Urothelium cell line (cell line): ENCODE measurements around the gene INAVA.
"Not testable (repeated sequence)": the region's sequence is repeated elsewhere in the genome, so short reads cannot be mapped to it uniquely, and the experiment has no call there.

Experiments used
- DNase-seq: peaks from one replicate; pipeline ENCODE4 v3.0.0; 2011; ENCODE audit warnings: low spot score, mixed read lengths
- FAIRE-seq: peaks from 2 replicates; lab custom pipeline; 2011; peaks lifted over from hg19 to GRCh38; lab: Jason Lieb, UNC

INAVA gene

DNA sequence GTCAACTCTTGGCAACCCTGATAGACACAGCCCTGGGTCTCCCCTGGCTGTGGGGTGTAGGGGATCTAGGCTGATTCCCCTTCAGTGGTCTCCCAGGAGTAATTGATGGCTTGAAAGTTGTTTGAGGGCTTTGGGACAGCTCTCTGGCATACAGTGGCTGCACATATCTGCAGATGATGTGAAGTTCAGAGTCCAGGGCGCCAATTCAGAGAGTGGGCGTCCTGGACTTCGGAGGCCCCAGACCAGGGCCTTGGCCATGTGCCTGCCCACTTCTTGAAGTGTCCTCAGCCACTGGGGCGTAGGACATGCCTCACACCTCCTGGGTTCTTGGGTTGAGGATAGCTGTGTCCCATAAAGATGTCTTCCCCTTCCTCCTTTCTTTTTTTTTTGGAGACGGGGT, 2.6 kb downstream of the INAVA start:
- FAIRE-seq (no peak), DNase-seq (no peak)

DNA sequence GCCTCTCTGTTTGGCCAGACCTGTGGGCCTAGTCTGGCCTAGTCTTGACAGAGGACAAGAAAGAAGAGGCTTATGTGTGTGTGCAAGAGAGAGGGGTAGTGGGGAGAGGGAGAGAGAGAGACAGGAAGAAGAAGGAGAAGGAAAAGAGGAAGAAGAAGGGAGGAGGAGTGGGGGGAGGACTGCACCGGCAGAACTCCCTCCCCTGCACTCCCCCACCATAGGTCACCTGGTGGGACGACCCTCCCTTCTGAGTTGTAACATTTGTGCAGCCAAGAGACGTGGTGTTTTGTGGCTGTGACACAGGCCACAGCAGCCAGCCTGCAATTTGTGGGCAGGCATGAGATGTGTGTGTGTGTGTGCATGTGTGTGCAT, 4.3 kb downstream of the INAVA start:
- DNase-seq = no peak
- FAIRE-seq = peak; percentile 44

GRCh38 chr1:200899451-200899915, 4.8 kb downstream of the INAVA start:
- FAIRE-seq (no peak), DNase-seq (no peak)

- no peak for FAIRE-seq
- no peak for DNase-seq
Measured at GRCh38 chr1:200899954-200900867, 5.5 kb downstream of the INAVA start.

DNA sequence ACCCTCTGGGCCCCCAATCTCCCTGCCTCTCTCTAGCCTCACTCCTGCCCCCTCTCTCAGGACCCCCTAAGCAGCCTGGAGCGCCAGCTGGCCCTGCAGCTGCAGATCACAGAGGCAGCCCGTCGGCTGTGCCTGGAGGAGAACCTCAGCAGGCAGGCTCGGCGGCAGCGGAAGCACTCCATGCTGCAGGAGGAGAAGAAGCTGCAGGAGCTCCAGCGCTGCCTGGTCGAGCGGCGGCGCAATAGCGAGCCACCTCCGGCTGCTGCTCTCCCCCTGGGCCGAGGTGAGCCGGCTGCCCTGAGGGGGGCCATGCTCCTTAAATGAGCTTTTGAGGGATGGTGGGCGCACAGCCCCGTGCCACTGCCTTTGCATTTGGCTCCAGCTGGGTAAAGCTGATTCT, 6.2 kb downstream of the INAVA start:
- FAIRE-seq = no peak

DNA sequence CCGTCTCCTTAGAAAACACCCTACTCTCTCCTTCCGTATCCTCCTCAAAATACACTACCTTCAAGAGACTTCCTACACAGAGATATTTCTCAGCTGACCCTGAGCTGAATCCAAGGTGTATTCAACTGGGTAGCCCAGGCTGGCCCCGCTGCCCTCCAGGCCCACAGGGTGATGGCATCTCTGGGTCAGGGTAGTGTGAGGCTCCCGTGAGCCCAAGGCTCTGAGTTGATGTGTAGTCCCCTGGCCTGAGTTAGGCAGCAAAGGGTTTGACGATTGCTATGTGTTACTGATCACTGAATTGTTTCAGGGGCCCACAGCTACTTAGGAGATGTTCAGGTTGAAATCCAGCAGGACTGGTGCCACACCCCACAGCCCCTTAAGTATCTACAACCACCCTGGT, 6.7 kb downstream of the INAVA start:
- FAIRE-seq = no peak
- DNase-seq = no peak

More for the DNA sequence above, 6.2 kb downstream of the INAVA start:
- no peak for DNase-seq

DNA sequence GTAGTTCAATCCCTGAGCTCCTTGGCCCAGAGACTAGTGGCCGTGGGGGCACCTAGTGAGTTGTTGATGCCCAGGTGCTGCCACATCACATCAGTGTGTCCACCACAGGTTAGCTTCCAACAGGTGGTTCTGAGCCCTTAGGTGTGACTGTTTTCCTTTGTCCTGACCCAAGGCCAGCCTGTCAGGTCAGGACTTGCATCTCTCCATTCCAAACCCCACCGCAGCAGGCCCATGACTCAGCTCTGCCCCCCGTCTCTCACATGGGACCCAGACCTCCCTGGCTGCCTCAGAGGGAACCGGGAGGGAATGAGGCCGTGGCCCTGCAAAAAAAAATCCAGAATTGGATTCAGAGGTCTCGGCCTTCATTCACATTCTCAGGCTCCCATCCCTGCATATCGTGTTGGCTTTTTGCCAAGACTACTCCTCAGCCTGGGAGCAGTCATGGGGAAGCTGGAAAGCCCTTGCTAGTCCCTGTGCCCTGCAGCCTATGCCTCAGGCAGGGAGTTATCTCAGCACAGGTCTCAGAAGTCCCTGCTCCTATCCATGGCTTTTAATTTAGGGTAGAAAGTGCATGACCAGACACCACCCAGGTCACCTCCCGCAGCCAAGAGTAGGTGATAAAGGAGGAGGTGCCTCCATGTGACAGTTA, 7.2 kb downstream of the INAVA start:
- DNase-seq (no peak), FAIRE-seq (no peak)

- DNase-seq (no peak), FAIRE-seq (no peak)
Measured at GRCh38 chr1:200903793-200904192, 9.1 kb downstream of the INAVA start.

DNA sequence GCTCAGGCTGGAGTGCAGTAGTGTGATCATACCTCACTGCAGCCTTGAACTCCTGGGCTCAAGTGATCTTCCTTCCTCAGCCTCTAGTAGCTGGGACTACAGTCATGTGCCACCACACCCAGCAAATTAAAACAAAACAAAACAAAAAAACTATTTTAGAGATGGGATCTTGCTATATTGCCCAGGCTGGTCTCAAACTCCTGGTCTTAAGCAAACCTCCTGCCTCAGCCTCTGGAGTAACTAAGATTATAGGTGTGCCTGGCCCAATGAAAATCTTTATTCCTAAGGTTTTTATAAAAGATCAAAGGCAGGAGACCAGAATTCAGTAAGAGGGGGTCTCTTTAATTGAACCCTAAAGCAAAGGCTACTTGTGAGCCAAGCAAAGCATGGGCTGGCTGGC, 10.1 kb downstream of the INAVA start:
- FAIRE-seq (no peak), DNase-seq (no peak)

GRCh38 chr1:200905411-200906052, 10.8 kb downstream of the INAVA start:
- no peak for FAIRE-seq
- peak; percentile 43 for DNase-seq

- no peak for FAIRE-seq
- no peak for DNase-seq
Measured at GRCh38 chr1:200906491-200906890, 11.8 kb downstream of the INAVA start.

DNA sequence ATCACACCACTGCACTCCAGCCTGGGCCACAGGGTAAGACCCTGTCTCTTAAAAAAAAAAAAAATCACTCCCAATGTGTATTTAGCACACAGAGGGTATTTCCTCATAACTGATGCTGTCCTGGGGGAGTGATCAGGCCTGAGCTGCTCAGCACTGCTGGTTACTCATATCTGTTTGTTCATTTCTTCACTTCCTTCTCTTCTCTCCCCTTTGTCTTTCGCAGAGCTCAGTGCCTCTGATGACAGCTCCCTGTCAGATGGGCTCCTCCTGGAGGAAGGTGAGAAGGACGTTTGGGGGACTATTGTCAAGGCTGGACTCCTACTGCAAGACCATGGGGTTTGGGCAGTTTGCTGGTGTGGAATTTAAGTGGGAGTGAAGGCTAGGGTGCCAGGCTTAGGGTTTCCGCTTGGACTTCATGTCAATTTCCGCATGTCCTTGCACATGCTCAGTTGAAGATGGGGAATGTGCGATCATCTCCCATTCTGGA, 13.0 kb downstream of the INAVA start:
- no peak for FAIRE-seq
- no peak for DNase-seq

- DNase-seq (no peak), FAIRE-seq (no peak)
Measured at GRCh38 chr1:200908191-200908868, 13.6 kb downstream of the INAVA start.

DNA sequence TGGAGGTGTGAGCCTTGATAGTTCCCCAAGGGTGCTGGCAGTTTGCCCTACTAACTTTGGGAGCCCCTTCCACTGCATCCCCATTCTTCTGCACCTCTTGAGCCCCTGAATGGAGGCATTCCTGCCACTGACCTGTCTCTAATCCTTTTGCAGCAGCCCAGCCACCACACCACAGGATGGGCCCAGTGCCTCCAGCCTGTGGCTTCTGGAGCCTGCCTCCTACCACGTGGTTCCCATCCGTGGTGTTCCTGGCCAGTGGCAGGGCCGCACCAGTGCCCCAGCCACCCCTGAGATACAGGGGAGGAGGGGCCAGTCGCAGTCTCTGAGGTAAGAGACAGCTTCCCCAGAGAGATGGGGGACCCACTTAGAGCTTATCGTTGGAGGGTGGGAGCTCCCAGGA, 14.4 kb downstream of the INAVA start:
- FAIRE-seq = no peak
- no peak for DNase-seq

- DNase-seq (no peak), FAIRE-seq (no peak)
Measured at GRCh38 chr1:200909757-200910239, 15.1 kb downstream of the INAVA start.

- no peak for DNase-seq
- FAIRE-seq = peak; percentile 46
Measured at GRCh38 chr1:200911361-200911760, 16.7 kb downstream of the INAVA start.

GRCh38 chr1:200911936-200912335, 17.2 kb downstream of the INAVA start:
- not testable (repeated sequence) for FAIRE-seq, DNase-seq

DNA sequence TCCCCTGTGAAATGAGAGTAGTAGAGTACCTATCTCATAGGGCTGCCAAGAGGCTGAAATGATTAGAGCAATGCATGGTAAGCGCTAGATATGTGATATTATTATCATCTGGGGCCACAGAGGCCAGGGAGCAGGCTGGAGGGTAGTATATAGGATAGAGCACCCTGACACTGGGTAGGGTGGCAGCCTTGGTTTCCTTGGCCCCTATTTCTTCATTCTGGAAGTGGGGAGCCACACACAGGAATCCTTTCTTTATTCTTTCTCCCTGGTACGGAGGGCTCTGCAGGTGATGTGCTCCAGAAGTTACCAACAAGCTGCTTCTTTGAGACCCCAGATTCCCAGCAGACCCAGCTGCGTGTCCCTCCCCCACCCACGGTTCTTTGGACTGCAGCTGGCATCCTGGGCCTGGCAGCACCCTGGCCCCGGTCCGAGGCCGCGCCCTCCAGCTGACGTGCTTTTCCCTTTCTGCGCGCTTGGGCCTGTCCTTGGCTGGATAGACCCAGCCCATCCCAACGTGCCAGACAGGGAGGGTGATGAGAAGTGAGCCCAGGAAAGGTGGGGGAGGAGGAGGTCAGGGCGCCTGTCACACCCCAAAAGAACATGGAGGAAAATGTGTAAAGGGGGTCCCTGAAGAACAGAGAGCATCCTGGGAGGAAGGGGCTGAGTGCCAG, 18.2 kb downstream of the INAVA start:
- DNase-seq (no peak), FAIRE-seq (no peak)

- no peak for FAIRE-seq
- no peak for DNase-seq
Measured at GRCh38 chr1:200916152-200916551, 21.5 kb downstream of the INAVA start.

DNA sequence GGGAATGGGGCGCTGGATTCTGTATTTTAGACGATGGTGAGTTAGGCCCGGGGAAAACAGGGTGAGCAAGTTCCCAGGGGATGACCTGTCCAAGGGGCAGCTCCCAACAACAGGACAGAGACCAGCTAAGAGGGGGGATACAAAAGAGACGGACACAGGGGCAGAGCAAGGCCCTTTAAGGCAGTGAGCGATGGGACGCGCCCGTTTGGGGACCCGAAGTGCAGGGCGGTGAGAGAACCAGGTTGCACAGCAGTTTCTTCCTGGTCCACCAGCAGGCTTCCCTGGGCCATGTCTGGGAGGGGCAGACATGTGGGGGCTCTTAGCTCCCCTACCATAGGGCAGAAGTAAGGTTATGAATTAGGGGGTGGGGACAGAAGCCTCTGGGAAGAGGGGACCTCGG, 22.0 kb downstream of the INAVA start:
- DNase-seq (no peak), FAIRE-seq (no peak)
